HepG2 (cell line): ENCODE results near the gene PHKB. TPM values are rescaled to one million over a fixed set of nuclear protein-coding genes. Genes with fewer than 3 reads are reported as not detected.

Experiments
- FOSL2 ChIP-seq: sonication (generic); formaldehyde crosslinking; IDR thresholded peaks from 2 replicates; pipeline ENCODE4 v1.4.0; 2020; ENCODE audit warnings: missing genetic modification reagents
- MED13 ChIP-seq: sonication (generic); formaldehyde crosslinking; IDR thresholded peaks from 2 replicates; pipeline ENCODE4 v1.5.0; 2020; ENCODE audit warnings: missing genetic modification reagents
- NR2F2 ChIP-seq: IDR thresholded peaks from 2 replicates; pipeline ENCODE4 v1.6.1; 2012; ENCODE audit warnings: low read depth, inconsistent platforms, borderline replicate concordance
- SRSF9 ChIP-seq: fragments of 200-400 bp; formaldehyde crosslinking; IDR thresholded peaks from 2 replicates; pipeline ENCODE4 v1.6.1; 2018; ENCODE audit warnings: borderline replicate concordance, mild to moderate bottlenecking, low read depth, low read length; ENCODE audit not compliant: insufficient read depth, poor library complexity, severe bottlenecking
- ZMYM3 ChIP-seq: sonication (generic); formaldehyde crosslinking; IDR thresholded peaks from 2 replicates; pipeline ENCODE4 v1.5.1; 2020; ENCODE audit warnings: mild to moderate bottlenecking, missing genetic modification reagents
- ZNF432 ChIP-seq: sonication (generic); formaldehyde crosslinking; IDR thresholded peaks from 2 replicates; pipeline ENCODE4 v1.5.0; 2020; ENCODE audit warnings: missing genetic modification reagents, mild to moderate bottlenecking, borderline replicate concordance
- ZNF570 ChIP-seq: sonication (generic); formaldehyde crosslinking; IDR thresholded peaks from 2 replicates; pipeline ENCODE4 v1.4.0; 2020; ENCODE audit warnings: mild to moderate bottlenecking, missing genetic modification reagents, borderline replicate concordance
- ZNF776 ChIP-seq: sonication (generic); formaldehyde crosslinking; IDR thresholded peaks from 2 replicates; pipeline ENCODE4 v1.4.0; 2020; ENCODE audit warnings: mild to moderate bottlenecking, missing genetic modification reagents
- polyA plus RNA-seq, 8 experiments: library from polyadenylated mRNA; depleted of rRNA in 3 of 8; stranded (reverse) in 7 of 8; unstranded in 1 of 8; fragments of >200 nt; fragmentation: Illumina TruSeq in 4 of 8; extraction: Trizol in 4 of 8; gene quantifications; 2 replicates each; pipeline versions ENCODE4 v1.2.1 to v1.2.3, GENCODE V29; 2011 to 2016; ENCODE audit warnings: low read depth in 4 of 8, missing spikeins in 1 of 8, mixed read lengths in 1 of 8; ENCODE audit not compliant: insufficient read depth in 1 of 8
- total RNA-seq, 5 experiments: library from RNA; depleted of rRNA; stranded (reverse); fragments of >200 nt; fragmentation: Illumina TruSeq; extraction: Trizol; gene quantifications; 2 replicates each; pipeline ENCODE4 v1.2.3, GENCODE V29; 2016; ENCODE audit warnings: low read depth in 1 of 5
- TF ChIP-seq, protein P1 (sequence below): sonication (generic); formaldehyde crosslinking; IDR thresholded peaks from 2 replicates; pipeline ENCODE4 v1.4.0; 2020; ENCODE audit warnings: mild to moderate bottlenecking, missing genetic modification reagents
- TF ChIP-seq, protein P2 (sequence below): sonication (generic); formaldehyde crosslinking; IDR thresholded peaks from 2 replicates; pipeline ENCODE4 v1.5.1; 2020; ENCODE audit warnings: mild to moderate bottlenecking, missing genetic modification reagents, borderline replicate concordance
- TF ChIP-seq, protein P3 (sequence below): sonication (generic); formaldehyde crosslinking; IDR thresholded peaks from 2 replicates; pipeline ENCODE4 v1.5.0; 2020; ENCODE audit warnings: missing genetic modification reagents
- TF ChIP-seq, protein P4 (sequence below), 2 experiments: sonication (generic) in 1 of 2; formaldehyde crosslinking in 1 of 2; IDR thresholded peaks; 2 replicates each; pipeline versions ENCODE4 v1.6.1 to v1.9.0; 2014 to 2022; ENCODE audit warnings: antibody characterized with exemption in 1 of 2, borderline replicate concordance in 1 of 2, inconsistent platforms in 1 of 2, low read depth in 1 of 2, missing genetic modification reagents in 1 of 2
- TF ChIP-seq, protein P5 (sequence below): sonication (generic); formaldehyde crosslinking; IDR thresholded peaks from 2 replicates; pipeline ENCODE4 v1.8.1; 2023; ENCODE audit warnings: mild to moderate bottlenecking, missing genetic modification reagents

The PHKB gene
- total and polyA plus RNA-seq, 2 of the 13 experiments (the other 11 are each of a cell fraction or from before 2014, with no cell fraction given): 66.0 to 80.8 TPM

DNA sequence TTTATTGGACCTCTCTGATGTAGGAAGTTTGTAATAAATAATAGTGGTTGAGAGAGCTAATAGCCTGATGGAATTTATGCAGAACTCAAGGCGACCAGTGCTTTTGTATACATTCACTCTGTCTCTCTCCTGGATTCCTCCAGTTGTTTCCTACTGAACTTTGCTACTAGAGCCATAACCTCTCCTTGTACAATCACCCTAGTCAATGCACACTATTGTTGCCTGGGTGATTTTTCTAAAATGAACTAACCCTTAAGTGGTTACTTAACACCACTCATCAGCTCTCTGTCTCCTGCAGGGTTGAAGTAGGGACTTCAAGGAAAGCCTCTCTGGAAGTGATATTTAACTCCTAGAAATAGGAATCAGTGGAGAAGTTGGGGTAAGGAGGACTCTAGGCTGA lies 9.7 kb downstream of the PHKB start (continued):
- TF ChIP-seq, protein P1, sequence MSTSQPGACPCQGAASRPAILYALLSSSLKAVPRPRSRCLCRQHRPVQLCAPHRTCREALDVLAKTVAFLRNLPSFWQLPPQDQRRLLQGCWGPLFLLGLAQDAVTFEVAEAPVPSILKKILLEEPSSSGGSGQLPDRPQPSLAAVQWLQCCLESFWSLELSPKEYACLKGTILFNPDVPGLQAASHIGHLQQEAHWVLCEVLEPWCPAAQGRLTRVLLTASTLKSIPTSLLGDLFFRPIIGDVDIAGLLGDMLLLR (CRISPR knock-in tag): no peak
- TF ChIP-seq NR2F2 (0 out of 2 replicates have a peak, but pooled peaks have one; percentile 30), ZNF776 (CRISPR knock-in tag) (no peak), ZMYM3 (CRISPR knock-in tag) (no peak), SRSF9 (no peak), MED13 (CRISPR knock-in tag) (no peak), FOSL2 (CRISPR knock-in tag) (no peak), ZNF432 (CRISPR knock-in tag) (no peak), ZNF570 (CRISPR knock-in tag) (no peak)
- TF ChIP-seq, protein P2, sequence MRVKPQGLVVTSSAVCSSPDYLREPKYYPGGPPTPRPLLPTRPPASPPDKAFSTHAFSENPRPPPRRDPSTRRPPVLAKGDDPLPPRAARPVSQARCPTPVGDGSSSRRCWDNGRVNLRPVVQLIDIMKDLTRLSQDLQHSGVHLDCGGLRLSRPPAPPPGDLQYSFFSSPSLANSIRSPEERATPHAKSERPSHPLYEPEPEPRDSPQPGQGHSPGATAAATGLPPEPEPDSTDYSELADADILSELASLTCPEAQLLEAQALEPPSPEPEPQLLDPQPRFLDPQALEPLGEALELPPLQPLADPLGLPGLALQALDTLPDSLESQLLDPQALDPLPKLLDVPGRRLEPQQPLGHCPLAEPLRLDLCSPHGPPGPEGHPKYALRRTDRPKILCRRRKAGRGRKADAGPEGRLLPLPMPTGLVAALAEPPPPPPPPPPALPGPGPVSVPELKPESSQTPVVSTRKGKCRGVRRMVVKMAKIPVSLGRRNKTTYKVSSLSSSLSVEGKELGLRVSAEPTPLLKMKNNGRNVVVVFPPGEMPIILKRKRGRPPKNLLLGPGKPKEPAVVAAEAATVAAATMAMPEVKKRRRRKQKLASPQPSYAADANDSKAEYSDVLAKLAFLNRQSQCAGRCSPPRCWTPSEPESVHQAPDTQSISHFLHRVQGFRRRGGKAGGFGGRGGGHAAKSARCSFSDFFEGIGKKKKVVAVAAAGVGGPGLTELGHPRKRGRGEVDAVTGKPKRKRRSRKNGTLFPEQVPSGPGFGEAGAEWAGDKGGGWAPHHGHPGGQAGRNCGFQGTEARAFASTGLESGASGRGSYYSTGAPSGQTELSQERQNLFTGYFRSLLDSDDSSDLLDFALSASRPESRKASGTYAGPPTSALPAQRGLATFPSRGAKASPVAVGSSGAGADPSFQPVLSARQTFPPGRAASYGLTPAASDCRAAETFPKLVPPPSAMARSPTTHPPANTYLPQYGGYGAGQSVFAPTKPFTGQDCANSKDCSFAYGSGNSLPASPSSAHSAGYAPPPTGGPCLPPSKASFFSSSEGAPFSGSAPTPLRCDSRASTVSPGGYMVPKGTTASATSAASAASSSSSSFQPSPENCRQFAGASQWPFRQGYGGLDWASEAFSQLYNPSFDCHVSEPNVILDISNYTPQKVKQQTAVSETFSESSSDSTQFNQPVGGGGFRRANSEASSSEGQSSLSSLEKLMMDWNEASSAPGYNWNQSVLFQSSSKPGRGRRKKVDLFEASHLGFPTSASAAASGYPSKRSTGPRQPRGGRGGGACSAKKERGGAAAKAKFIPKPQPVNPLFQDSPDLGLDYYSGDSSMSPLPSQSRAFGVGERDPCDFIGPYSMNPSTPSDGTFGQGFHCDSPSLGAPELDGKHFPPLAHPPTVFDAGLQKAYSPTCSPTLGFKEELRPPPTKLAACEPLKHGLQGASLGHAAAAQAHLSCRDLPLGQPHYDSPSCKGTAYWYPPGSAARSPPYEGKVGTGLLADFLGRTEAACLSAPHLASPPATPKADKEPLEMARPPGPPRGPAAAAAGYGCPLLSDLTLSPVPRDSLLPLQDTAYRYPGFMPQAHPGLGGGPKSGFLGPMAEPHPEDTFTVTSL (CRISPR knock-in tag): peak; percentile 18; the same call in 1 of the 2 replicates
- TF ChIP-seq, protein P3, sequence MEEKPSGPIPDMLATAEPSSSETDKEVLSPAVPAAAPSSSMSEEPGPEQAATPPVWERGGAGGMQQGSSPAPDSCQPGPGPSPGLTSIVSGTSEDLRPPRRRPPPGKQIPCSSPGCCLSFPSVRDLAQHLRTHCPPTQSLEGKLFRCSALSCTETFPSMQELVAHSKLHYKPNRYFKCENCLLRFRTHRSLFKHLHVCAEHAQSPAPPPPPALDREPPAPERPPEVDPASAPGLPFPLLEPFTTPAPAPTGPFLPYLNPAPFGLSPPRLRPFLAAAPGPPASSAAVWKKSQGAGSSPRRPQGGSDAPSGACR (CRISPR knock-in tag): no peak
- TF ChIP-seq, protein P4, sequence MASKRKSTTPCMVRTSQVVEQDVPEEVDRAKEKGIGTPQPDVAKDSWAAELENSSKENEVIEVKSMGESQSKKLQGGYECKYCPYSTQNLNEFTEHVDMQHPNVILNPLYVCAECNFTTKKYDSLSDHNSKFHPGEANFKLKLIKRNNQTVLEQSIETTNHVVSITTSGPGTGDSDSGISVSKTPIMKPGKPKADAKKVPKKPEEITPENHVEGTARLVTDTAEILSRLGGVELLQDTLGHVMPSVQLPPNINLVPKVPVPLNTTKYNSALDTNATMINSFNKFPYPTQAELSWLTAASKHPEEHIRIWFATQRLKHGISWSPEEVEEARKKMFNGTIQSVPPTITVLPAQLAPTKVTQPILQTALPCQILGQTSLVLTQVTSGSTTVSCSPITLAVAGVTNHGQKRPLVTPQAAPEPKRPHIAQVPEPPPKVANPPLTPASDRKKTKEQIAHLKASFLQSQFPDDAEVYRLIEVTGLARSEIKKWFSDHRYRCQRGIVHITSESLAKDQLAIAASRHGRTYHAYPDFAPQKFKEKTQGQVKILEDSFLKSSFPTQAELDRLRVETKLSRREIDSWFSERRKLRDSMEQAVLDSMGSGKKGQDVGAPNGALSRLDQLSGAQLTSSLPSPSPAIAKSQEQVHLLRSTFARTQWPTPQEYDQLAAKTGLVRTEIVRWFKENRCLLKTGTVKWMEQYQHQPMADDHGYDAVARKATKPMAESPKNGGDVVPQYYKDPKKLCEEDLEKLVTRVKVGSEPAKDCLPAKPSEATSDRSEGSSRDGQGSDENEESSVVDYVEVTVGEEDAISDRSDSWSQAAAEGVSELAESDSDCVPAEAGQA (IDR thresholded peaks at IDR 0.05; ENCODE audit: low read depth): no peak
- TF ChIP-seq, protein P4 (CRISPR knock-in tag; IDR thresholded peaks at IDR 0.05; ENCODE audit: borderline replicate concordance): no peak
- TF ChIP-seq, protein P5, sequence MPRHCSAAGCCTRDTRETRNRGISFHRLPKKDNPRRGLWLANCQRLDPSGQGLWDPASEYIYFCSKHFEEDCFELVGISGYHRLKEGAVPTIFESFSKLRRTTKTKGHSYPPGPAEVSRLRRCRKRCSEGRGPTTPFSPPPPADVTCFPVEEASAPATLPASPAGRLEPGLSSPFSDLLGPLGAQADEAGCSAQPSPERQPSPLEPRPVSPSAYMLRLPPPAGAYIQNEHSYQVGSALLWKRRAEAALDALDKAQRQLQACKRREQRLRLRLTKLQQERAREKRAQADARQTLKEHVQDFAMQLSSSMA (CRISPR knock-in tag): no peak
